ENCODE data around the gene SEMA6C.
A peak's percentile ranks its signal among the peaks of the same experiment; 100 is the strongest.

SEMA6C gene

GRCh38 chr1:151158326-151158725 lies 11.9 kb upstream of the SEMA6C start:
- DNase-seq = peak; percentile 60 to 78 (median 67)

- DNase-seq = peak; percentile 60 to 73 (median 70)
These were observed 10.7 kb upstream of the SEMA6C start for GRCh38 chr1:151157067-151157531.

DNA sequence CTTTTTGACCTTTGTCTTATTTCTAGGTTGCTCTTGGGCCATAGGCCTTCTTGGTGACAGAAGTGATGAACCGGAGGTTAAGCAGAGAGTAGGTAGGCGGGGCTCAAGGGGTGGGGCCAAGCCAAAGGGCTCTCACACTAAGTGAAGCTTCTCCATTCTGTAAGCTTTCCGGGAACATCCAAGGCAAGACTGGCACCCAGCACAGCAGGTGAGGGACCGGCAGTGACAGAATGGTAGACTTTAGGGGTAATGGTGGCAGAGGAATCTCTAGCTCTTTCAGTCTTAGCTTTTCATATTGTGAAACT lies 10.0 kb upstream of the SEMA6C start, which contains the start of gene TNFAIP8L2:
TSS of gene TNFAIP8L2 (plus strand) at position 135 of the 305 bp plus-strand sequence. CDS start 2,049 bp downstream, outside the sequence.
- peak; percentile 84 to 89 (median 86) for DNase-seq

DNA sequence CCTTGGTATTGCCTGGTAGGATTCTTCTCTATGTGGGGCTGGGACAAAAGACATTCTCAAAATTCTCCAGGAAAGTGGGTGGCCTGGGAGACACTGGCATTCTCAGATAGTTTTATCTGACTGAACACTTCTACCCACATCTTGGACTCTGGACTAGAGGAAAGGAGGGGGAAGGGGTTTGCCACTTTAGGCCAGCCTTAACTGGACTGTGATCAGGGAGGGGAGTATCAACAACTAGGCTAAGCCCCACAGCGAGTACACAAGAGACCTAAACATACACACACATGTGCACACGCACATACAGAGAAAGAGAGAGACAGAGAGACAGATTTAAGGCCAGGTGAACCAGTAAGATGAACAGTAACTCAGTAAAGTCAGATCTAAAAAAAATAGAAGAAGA lies 1.2 kb upstream of the SEMA6C start:
- DNase-seq = no peak

GRCh38 chr1:151147132-151147503 lies 687 bp upstream of the SEMA6C start:
- DNase-seq = peak in 1 of 3 donors; percentile 22

DNA sequence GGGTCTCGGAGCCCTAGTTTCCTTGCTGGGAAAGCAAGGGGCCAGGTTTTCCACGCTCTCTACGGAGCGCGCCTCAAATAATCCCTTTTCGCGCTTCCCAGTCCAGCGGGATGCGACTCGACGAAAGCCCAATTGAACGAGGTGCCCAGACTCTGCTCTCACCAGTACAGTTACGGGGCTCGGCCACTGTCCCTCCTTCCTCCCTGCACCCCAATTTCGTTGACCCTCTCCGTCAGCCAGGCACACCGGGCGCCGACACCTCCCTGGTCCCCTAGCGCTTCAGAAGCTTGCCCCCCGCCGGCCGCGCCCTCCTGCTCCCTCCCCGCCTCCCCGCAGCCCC lies 389 bp downstream of the SEMA6C start:
- peak in 1 of 3 donors; percentile 20 for DNase-seq

DNA sequence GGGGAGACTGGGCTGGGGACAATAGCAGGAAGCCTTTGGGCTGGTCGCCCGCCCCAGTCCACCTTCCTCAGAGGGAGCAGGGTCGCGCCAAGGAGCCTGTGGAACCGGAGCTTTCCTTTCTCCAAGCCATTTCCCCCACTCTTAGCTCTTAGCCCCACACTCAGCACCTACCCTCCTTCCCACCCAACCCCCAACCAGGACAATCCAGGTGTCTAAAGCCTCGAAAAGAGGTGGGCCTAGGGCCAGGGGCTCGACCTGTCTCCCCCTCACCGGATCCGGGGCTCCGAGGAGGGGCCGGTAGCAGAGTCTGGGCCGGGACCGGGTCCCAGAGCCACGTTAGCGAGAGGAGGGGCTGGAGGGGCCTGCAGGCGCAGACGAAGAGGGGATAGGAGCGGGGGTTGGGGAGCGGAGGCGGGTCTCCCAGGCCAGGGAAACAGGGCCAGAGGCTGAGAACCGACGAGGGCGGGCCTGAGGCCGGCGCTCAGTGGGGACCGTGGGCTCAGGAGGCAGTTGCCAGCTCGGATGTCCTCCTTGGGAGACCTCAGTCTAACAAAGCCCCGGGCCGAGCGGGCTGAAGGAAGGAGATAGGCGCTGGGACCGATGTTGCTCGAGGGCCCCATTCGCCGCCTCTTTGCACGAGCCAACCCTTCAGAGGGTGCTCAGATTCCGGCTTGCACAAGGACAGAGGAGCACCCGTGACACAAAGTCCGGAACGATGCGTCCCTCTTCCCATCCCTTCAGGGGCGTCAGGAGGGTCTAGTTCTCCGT lies 943 bp downstream of the SEMA6C start:
- peak in 2 of 3 donors; percentile 32 to 41 for DNase-seq

DNA sequence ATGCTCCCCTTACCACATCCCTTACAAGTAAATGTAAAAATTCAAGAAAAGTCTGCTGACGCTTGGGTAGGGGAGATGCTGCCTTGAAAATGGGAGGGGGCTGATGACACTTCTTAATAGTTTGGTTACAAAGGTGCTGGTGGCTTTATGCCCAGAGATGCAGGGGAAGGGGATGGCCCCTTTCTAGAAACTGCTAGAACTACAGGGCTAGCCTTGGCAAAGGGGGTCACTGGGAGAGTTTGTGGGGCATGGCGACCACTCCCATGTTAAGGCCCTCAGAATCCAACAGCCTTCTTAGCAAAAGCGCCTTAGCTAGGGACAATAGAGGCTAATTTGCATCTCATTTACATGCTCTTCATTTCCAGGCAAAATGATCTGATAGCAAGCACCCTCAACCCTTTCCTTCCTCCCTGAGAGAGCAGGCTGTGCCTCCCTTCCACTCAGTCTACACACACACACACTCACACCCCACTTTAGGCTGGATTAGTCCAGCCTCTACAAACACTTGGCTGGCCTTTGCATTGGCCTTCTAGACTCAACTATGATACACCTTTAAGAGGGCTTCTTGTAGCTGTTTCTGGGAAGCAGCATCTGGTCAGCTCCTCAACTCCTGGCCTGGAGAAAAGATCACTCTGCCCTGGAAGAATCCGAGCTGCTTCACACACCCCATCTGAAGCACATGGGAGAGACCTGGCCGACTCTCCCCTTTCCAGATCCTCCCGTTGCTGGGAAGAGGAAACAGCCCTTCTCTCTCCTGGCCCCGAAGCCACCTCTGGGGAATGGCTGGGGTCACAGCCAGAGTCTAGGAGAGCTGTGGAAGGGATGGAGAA lies 1.7 kb downstream of the SEMA6C start:
- no peak for DNase-seq

GRCh38 chr1:151143986-151144385 lies 2.4 kb downstream of the SEMA6C start:
- DNase-seq = no peak

DNA sequence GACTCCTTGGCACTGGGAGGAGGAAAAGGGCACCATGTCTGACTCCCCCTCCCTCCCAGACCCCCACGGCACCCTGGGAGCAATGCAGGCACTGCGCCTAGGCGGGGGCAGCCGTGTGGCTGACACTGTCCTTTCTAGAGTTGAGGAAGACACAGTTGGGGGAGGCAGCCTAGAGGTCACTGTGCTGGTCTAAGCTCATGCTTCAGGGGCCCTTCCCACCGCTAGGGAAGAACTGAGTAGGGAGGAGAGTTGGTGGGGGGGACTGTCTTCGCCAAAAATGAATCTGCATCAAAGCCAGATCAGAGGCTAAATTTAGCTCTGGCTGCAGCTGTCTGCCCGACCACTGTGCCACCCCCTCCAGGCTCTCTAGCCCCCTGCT lies 3.4 kb downstream of the SEMA6C start:
- DNase-seq = no peak

- DNase-seq = no peak
These were observed 3.9 kb downstream of the SEMA6C start for GRCh38 chr1:151142411-151143056.

DNA sequence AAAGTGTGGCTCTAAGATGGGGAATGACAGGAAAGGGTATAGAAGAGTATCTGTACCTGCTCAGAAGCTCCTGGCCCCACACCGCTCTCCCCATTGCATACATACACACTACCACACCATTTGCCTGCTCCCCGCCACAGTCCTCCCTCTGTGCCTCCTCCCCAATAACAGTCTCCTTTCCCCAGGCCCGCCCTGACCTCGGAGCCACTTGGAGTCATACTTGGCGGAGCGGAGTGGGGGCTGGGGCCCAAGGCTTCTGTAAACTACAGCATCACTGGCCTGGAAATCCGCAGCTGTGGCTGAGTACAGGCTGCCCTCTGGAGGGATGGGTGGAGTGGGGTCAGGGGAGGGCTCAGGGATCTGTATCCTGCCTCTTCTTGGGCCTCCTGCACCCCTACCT lies 8.6 kb downstream of the SEMA6C start:
- no peak for DNase-seq

- DNase-seq = no peak
These were observed 10.7 kb downstream of the SEMA6C start for GRCh38 chr1:151135433-151136385.

- DNase-seq = no peak
These were observed 11.4 kb downstream of the SEMA6C start for GRCh38 chr1:151134991-151135390.

- DNase-seq = no peak
These were observed 12.0 kb downstream of the SEMA6C start for GRCh38 chr1:151134396-151134795.

- DNase-seq = peak in 2 of 3 donors; percentile 23 to 25
These were observed 13.2 kb downstream of the SEMA6C start for GRCh38 chr1:151133018-151133806.

DNA sequence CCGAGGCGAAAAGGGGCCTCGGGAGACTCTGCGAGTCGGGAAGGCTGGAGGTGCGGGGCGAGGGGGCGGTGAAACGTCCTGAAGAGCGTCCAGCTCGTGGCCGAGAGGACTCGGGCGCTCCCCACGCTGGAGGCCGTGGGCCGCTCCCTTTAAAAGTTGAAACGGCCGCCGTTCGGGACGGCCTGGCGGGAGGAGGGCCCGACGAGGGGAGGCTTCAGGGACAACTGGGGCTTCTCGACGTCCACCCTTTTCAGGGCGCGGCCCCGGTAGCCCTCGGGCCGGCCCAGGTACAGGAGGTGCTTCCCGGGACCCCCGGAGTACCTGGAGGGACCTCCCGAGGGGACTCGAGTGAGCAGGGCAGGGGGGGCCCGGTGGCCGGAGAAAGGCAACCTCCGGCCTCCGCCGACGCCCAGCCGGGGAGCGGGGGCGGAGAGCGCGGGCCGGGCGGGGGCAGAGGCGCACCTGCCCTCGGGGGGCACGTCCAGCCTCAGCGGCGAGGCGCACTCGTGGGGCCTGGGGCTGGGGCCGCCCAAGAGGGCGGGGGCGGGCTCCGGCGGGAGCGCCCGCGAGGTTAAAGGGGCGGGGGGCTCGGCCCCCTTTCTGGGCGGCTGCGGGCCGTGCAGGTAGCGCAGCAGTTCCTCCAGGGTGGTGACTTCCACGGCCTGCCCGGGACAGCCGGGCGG lies 14.0 kb downstream of the SEMA6C start:
- no peak for DNase-seq

- peak in 2 of 3 donors; percentile 18 for DNase-seq
These were observed 14.6 kb downstream of the SEMA6C start for GRCh38 chr1:151131701-151132334.

GRCh38 chr1:151130987-151131586 lies 15.3 kb downstream of the SEMA6C start:
- DNase-seq = peak; percentile 62 to 66 (median 62)

DNA sequence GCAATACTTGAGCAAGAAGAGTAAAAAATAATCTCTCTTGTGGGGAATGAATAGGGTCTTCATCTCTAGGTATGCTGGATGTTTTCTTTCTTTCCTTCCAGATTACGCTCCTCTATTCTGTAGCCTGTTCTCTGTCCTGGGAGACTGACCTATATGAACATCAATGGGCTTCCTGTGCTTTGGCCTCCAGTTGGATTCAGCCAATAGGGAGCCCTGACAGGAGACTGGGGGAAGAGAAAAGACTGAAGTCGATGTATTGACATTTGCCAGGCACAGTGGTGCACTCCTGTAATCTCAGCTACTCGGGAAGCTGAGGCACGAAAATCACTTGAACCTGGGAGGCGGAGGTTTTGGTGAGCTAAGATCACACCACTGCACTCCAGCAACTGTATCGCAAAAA lies 17.6 kb downstream of the SEMA6C start:
- DNase-seq = no peak

Measured in suppressor macrophage treated with lipopolysaccharide for 1 hour (primary cell).